GM19324 (cell line): Measurements from ENCODE around the gene TMOD3.
A peak's percentile ranks its signal among the peaks of the same experiment; 100 is the strongest.
"Not testable (repeated sequence)": the region's sequence is repeated elsewhere in the genome, so short reads cannot be mapped to it uniquely, and the experiment has no call there.

ENCODE experiments used
- ATAC-seq: cut with Tn5 transposase; IDR thresholded peaks from one replicate; pipeline ENCODE4 v1.9.1; 2021; ENCODE audit warnings: mild to moderate bottlenecking, moderate library complexity; ENCODE audit not compliant: unreplicated experiment, low FRiP score

TMOD3 gene

GRCh38 chr15:51829376-51830275 is at the start of gene TMOD3:
TSS of gene TMOD3 (plus strand) at chr15:51829653. CDS start at chr15:51862885, 33,232 bp downstream.
- ATAC-seq: peak; percentile 88

GRCh38 chr15:51780636-51781035 is 48.8 kb upstream of the TMOD3 start:
- ATAC-seq: no peak

GRCh38 chr15:51781506-51781905 is 47.9 kb upstream of the TMOD3 start:
- no peak for ATAC-seq

- no peak for ATAC-seq
Observed at GRCh38 chr15:51782357-51782896, 47.0 kb upstream of the TMOD3 start.

- no peak for ATAC-seq
Observed at GRCh38 chr15:51783967-51784366, 45.5 kb upstream of the TMOD3 start.

GRCh38 chr15:51787130-51787529 is 42.3 kb upstream of the TMOD3 start:
- not testable (repeated sequence) for ATAC-seq

- not testable (repeated sequence) for ATAC-seq
Observed at GRCh38 chr15:51792474-51792873, 37.0 kb upstream of the TMOD3 start.

- no peak for ATAC-seq
Observed at GRCh38 chr15:51793521-51794305, 35.7 kb upstream of the TMOD3 start.

GRCh38 chr15:51796847-51797401 is 32.5 kb upstream of the TMOD3 start:
- ATAC-seq: no peak

GRCh38 chr15:51798281-51798680 is 31.2 kb upstream of the TMOD3 start:
- no peak for ATAC-seq

- ATAC-seq: no peak
Observed at GRCh38 chr15:51799282-51800252, 29.9 kb upstream of the TMOD3 start.

- no peak for ATAC-seq
Observed at GRCh38 chr15:51801391-51801835, 28.0 kb upstream of the TMOD3 start.

GRCh38 chr15:51802593-51802992 is 26.9 kb upstream of the TMOD3 start:
- ATAC-seq: no peak

GRCh38 chr15:51803965-51804364 is 25.5 kb upstream of the TMOD3 start:
- no peak for ATAC-seq

GRCh38 chr15:51806123-51806522 is 23.3 kb upstream of the TMOD3 start:
- ATAC-seq: no peak

- ATAC-seq: no peak
Observed at GRCh38 chr15:51809457-51809856, 20.0 kb upstream of the TMOD3 start.

- ATAC-seq: no peak
Observed at GRCh38 chr15:51812598-51812997, 16.9 kb upstream of the TMOD3 start.

- no peak for ATAC-seq
Observed at GRCh38 chr15:51814606-51815005, 14.8 kb upstream of the TMOD3 start.

GRCh38 chr15:51816611-51817010 is 12.8 kb upstream of the TMOD3 start:
- ATAC-seq: no peak

- no peak for ATAC-seq
Observed at GRCh38 chr15:51818150-51818549, 11.3 kb upstream of the TMOD3 start.
